ENCODE measurements around the gene TMEM106A.
"Not testable (repeated sequence)": the region's sequence is repeated elsewhere in the genome, so short reads cannot be mapped to it uniquely, and the experiment has no call there.

TMEM106A gene

DNA sequence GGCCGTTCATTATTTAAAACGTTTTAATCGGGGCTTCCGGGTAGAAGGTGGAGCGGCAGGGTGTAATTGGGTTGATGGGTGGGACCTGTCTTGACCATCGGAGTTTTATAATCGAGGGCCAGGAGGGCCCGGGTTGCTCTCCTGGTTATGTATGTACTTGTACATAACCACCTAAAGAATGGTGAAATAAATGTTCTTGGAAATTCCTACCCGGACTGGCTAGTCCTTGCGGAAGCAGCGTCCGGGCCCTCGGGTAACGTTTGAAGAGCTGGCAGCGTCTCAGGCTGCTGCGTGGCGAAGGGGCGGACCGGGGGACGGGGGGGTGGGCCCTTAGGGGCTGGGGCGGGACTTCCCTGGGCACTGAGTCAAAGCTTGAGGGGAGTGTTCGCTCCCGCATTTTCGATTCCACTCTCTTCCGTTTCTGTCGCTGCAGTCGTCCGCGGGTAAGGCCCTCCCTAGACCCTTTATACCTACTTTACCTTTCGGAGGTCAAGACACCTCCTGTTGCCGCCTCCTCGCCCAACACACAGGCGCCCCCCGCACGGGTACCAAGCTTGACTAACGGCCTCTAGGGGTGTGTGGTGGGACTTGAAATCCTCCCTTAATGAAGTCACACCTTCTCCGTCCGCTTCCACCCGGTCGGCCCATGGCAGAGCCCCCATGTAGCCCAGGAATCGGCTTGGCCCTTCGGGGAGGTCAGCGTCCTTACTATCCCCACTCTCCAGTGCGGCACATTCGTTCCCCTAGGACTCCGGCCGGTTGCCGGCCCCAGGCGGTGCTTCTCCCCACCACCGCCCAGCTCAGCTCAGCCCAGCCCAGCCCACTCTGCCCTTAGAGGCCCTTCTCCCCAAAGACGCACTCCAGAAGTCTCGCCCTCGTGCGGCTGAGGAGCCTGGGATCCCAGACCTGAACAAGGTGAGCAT is at the start of gene TMEM106A:
TMEM106A (plus strand) TSS at position 396 of the 923 bp plus-strand sequence. CDS start 1,167 bp downstream, outside the sequence.
- peak; percentile 38 for DNase-seq (ENCODE audit: low read depth, low spot score)

DNA sequence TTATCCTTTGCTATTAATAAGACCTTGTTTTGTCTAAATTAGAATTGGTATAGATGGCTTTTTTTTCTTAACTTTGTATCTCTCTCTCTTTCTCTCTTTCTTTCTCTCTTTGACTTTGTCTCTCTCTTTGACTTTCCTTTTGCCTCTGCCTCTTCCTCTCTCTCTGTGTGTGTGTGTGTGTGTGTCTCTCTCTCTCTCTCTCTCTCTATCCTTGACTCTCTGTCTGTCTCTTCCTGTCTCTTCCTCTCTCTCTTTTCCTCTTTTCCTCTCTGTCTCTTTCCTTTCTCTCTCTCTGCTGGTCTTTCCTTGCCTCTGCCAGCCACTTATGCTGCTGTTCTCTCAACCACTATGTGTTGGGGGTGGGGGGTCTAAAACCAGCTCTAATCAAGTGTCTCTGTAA is 45.7 kb upstream of the TMEM106A start:
- not testable (repeated sequence) for DNase-seq (ENCODE audit: low read depth, low spot score)

DNA sequence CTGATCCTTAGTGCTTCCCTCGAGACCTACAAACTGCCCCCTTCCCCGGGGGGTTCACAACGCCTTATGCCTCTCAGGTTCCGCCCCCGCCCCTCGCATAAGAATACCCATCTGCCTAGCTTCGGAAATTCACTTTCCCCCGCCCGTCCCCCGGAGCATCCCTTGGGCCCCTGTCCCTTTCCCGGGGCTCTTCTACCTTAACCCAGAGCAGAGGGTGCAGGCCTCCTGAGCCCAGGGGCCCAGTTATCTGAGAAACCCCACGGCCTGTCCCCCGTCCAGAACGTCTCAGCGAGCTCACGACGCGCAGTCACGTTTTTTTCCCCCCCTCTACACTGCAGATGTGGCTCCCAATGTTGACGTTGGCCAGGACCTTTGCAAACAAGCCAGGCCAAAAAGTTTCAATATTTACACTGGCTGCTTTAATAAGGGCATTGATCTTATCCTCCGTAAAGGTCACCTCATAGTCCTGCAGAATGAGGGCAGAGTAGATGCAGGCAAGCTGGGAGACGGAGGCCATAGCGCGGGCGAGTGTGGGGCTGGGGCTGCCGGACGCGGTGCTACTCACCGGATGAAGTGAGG is 42.0 kb upstream of the TMEM106A start:
- DNase-seq (ENCODE audit: low read depth, low spot score), result no peak

DNA sequence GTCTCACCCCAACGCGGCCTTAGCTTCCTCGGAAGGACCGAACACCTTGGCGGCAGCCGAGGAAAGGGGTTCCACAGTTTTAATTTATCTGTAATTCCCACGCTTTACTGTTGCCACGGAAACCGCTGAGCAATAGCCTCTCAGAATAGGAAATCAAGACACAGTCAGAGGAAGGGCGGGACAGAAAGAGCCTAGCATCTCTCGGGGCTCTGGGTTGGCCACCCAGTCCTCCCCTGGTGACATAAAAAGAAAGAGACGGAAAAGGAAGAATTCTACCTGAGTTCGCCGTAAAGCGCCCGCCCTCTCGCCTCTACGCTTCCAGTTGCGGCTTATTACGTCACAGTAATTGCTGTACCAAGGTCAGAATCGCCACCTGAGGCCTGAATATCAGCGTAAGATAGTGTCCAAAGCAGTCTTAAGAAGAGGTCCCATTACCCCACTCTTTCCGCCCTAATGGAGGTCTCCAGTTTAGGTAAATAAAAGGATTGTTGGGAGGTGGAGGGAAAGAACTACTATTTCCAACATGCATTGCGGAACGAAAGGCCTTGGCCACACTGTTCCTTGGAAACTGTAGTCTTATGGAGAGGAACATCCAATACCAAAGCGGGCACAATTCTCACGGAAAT is 41.4 kb upstream of the TMEM106A start:
- peak; percentile 89 for DNase-seq (ENCODE audit: low read depth, low spot score)

DNA sequence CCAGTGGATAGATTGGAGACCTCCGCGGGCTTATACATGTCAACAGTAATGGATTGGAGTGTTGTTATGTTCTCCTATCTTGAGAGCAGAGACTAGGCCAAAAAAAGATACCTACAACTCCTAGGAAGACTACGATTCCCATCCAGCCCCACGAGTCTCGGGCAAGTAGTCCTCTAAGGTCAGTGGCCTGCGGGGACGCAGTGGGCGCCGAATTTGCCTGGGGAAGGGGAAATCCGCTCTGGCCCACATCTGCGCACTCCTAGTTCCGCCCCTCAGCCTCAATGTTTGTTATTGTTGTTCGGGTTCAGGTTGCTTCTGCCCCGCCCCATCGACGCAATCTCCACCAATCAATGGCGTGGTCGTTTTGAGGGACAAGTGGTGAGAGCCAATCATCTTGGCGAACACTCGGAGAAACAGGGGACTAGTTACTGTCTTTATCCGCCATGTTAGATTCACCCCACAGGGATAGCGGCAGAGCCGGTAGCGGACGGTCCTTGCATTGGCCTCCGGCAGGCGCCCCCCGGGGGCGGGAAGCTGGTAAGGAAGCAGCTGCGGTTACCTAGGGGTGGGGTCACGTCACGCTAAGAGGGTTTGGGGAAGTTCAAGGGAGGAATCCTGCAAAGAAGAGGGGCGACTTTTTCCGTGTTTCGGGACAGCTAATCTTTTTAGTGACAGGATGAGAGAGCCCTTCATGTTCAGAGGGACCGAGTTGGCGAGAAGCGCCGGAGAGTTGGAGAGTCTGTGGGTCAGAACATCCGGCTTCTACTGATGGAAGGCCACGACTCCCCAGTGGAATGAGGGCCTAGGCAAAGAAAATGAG is 40.7 kb upstream of the TMEM106A start, which contains the start of gene NBR1:
NBR1 (plus strand) TSS at position 449 of the 820 bp plus-strand sequence. CDS start 4,586 bp downstream, outside the sequence.
- DNase-seq (ENCODE audit: low read depth, low spot score), result peak; percentile 97

GRCh38 chr17:43171586-43172487 is 39.8 kb upstream of the TMEM106A start:
- DNase-seq (ENCODE audit: low read depth, low spot score), result peak; percentile 43

GRCh38 chr17:43175213-43176118 is 36.2 kb upstream of the TMEM106A start:
- DNase-seq (ENCODE audit: low read depth, low spot score), result no peak

GRCh38 chr17:43176119-43176570 is 35.5 kb upstream of the TMEM106A start:
- DNase-seq (ENCODE audit: low read depth, low spot score), result no peak

GRCh38 chr17:43183921-43184320 is 27.8 kb upstream of the TMEM106A start:
- no peak for DNase-seq (ENCODE audit: low read depth, low spot score)

GRCh38 chr17:43186656-43187055 is 25.0 kb upstream of the TMEM106A start:
- DNase-seq (ENCODE audit: low read depth, low spot score), result not testable (repeated sequence)

DNA sequence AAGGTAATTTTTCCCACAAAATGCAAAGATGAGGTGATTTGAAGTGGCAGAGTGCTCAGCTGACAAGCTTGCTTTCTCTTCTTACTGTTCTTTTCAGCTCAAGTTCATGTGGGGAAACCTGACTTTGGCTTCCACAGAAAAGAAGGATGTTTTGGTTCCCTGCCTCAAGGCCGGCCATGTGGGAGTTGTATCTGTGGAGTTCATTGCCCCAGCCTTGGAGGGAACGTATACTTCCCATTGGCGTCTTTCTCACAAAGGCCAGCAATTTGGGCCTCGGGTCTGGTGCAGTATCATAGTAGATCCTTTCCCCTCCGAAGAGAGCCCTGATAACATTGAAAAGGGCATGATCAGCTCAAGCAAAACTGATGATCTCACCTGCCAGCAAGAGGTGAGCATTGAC is 18.4 kb upstream of the TMEM106A start:
- DNase-seq (ENCODE audit: low read depth, low spot score), result no peak

GRCh38 chr17:43199633-43200032 is 12.0 kb upstream of the TMEM106A start:
- DNase-seq (ENCODE audit: low read depth, low spot score), result no peak

DNA sequence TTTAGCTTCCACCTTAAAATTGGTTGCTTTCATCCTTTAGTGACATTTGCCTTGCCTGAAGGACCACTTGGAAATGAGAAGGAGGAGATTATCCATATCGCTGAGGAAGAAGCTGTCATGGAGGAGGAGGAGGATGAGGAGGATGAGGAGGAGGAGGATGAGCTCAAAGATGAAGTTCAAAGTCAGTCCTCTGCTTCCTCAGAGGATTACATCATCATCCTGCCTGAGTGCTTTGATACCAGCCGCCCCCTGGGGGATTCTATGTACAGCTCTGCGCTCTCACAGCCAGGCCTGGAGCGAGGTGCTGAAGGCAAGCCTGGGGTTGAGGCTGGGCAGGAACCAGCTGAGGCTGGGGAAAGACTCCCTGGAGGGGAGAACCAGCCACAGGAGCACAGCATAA is 11.5 kb upstream of the TMEM106A start:
- DNase-seq (ENCODE audit: low read depth, low spot score), result no peak

DNA sequence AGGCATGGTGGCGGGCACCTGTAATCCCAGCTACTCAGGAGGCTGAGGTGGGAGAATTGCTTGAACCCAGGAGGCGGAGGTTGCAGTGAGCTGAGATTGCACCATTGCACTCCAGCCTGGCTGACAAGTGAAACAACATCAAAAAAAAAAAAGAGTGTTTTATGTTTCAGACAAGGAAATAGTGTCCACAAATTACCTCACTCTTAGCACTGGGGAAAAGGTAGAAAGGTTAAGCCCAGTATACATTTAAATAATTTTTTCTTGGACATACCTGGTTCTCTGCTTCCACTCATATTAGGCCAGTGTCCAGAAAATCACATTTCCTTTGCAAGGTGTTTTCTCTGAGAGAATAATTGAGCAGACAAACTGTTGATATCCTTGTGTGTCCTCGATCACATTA is 8.7 kb upstream of the TMEM106A start:
- not testable (repeated sequence) for DNase-seq (ENCODE audit: low read depth, low spot score)

DNA sequence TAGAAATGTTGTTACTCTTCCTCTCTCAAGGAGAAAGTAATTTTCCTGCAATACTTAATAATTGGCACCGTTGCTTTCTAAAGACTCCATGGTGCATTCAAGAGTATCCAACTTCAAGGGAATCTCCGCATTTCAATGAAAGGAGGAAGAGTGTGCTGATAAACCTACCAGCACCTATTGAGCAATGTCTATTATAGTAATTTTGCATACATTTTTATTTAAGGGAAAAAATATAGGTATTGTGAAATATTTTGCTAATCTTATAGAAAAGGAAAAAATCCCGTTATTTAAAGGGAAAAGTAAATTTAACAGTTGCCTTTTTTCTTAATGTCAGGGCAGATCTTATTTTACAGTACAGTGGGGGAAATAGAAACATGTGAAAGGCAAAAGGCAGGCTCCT is 1.1 kb upstream of the TMEM106A start:
- no peak for DNase-seq (ENCODE audit: low read depth, low spot score)

DNA sequence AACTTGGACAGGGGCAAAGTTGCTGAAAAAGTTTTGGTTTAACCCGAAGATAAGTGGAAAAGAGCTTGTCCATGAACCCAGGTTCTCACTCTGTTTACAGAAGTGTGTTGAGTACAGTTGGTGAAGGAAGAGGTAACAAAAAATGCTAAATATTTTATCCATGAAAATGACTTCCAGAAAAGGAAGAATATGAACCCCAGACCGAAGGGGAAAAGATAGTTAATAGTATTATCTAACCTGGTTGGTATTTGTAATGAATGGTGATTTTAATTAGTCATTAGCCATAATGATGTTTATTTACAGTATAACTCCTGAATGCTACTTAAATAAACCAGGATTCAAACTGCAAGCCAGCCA is 574 bp upstream of the TMEM106A start:
- no peak for DNase-seq (ENCODE audit: low read depth, low spot score)

- DNase-seq (ENCODE audit: low read depth, low spot score), result no peak
Observed at GRCh38 chr17:43212641-43213490, 1.2 kb downstream of the TMEM106A start.

DNA sequence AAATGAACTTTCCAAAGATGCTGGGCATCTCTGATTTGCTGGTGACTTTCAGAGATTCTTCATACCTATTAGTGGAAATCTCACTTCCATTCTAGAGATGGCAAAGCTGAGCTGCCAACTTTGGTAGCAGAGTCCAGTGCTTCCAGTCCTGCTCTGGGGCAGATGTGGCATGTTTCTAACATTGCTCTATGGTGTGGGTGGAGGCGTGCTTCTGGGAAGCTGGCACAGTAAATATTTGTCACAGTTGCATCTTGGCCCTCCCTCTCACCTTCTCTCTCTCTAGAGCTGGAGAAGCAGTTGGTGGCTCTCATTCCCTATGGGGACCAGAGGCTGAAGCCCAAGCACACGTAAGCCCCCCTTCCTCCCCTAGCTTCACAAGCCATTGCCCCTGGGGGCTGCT is 1.9 kb downstream of the TMEM106A start:
- no peak for DNase-seq (ENCODE audit: low read depth, low spot score)

All from brain pericyte (primary cell).